ENCODE measurements around the gene CYLD. TPM values are rescaled to one million over a fixed set of nuclear protein-coding genes. Genes with fewer than 3 reads are reported as not detected.

Gene CYLD
- total and polyA plus RNA-seq, 2 experiments from 2014 or later = 13.6 to 16.1 TPM

DNA sequence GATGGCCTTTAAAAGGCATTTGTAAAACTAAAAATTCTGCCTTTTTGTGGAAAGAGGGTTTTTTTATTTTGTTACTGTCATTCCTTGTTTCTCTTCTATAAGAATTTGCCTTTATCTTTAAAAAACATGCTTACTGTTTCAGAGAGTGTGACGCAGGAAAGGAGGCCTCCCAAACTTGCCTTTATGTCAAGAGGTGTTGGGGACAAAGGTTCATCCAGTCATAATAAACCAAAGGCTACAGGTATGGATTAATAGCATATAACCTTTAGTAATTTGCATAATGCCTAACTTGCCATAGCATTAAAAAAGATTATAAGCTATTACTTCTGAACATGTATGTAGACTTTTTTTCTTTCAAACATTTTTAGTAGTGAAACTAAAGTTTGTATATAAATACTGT is 34.2 kb downstream of the CYLD start:
- Histone ChIP-seq H3K4me3 (no peak overlapping the region), H3K27me3 (no peaks in the 10 kb centered on the region), H3K9me3 (ENCODE audit: low read depth) (peaks cover 4% of the 10 kb centered on the region), H3K36me3 (no peaks in the 10 kb centered on the region), H3K4me1 (ENCODE audit: low read depth) (no peaks in the 10 kb centered on the region), H3K27ac (no peak overlapping the region)
- no peak for DNase-seq (ENCODE audit: low read depth in 1 of 2, low spot score in 1 of 2)
- TF ChIP-seq, protein P1, sequence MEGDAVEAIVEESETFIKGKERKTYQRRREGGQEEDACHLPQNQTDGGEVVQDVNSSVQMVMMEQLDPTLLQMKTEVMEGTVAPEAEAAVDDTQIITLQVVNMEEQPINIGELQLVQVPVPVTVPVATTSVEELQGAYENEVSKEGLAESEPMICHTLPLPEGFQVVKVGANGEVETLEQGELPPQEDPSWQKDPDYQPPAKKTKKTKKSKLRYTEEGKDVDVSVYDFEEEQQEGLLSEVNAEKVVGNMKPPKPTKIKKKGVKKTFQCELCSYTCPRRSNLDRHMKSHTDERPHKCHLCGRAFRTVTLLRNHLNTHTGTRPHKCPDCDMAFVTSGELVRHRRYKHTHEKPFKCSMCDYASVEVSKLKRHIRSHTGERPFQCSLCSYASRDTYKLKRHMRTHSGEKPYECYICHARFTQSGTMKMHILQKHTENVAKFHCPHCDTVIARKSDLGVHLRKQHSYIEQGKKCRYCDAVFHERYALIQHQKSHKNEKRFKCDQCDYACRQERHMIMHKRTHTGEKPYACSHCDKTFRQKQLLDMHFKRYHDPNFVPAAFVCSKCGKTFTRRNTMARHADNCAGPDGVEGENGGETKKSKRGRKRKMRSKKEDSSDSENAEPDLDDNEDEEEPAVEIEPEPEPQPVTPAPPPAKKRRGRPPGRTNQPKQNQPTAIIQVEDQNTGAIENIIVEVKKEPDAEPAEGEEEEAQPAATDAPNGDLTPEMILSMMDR (IDR thresholded peaks at IDR 0.05; ENCODE audit: low read depth, low read length) = no peak

- H3K27ac ChIP-seq = no peak overlapping the region
- no peak for DNase-seq (ENCODE audit: low read depth in 1 of 2, low spot score in 1 of 2)
- H3K9me3 ChIP-seq (ENCODE audit: low read depth) = no peaks in the 10 kb centered on the region
- H3K4me3 ChIP-seq = no peak overlapping the region
- no peaks in the 10 kb centered on the region for H3K36me3 ChIP-seq
- no peaks in the 10 kb centered on the region for H3K27me3 ChIP-seq
- H3K4me1 ChIP-seq (ENCODE audit: low read depth) = no peaks in the 10 kb centered on the region
- TF ChIP-seq, protein P1 (IDR thresholded peaks at IDR 0.05; ENCODE audit: low read depth, low read length) = no peak
Measured at GRCh38 chr16:50778284-50779163, 36.6 kb downstream of the CYLD start.

DNA sequence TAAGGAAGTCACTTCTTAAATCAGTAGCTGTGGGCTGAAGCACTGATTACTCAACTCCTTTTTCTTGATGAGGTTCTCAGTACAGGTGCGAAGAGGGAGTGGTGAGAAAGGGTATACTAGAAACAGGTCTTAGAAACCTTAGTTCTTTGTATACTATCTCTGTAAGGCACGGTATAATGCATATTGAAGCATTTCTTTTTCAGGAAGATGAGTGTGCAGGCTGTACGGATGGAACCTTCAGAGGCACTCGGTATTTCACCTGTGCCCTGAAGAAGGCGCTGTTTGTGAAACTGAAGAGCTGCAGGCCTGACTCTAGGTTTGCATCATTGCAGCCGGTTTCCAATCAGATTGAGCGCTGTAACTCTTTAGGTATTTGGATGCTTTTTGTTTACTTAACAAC is 39.2 kb downstream of the CYLD start:
- no peak for DNase-seq (ENCODE audit: low read depth in 1 of 2, low spot score in 1 of 2)
- no peaks in the 10 kb centered on the region for H3K9me3 ChIP-seq (ENCODE audit: low read depth)
- H3K27me3 ChIP-seq = no peaks in the 10 kb centered on the region

GRCh38 chr16:50781518-50781917 is 39.6 kb downstream of the CYLD start:
- no peak for DNase-seq (ENCODE audit: low read depth in 1 of 2, low spot score in 1 of 2)
- Histone ChIP-seq H3K36me3 (peaks cover 6% of the 10 kb centered on the region), H3K9me3 (ENCODE audit: low read depth) (no peaks in the 10 kb centered on the region), H3K4me1 (ENCODE audit: low read depth) (no peaks in the 10 kb centered on the region), H3K27ac (no peak overlapping the region), H3K27me3 (no peaks in the 10 kb centered on the region), H3K4me3 (no peak overlapping the region)
- TF ChIP-seq, protein P1 (IDR thresholded peaks at IDR 0.05; ENCODE audit: low read depth, low read length) = no peak

More for the DNA sequence above, 39.2 kb downstream of the CYLD start:
- H3K4me3 ChIP-seq = no peak overlapping the region
- TF ChIP-seq, protein P1 (IDR thresholded peaks at IDR 0.05; ENCODE audit: low read depth, low read length) = no peak
- H3K36me3 ChIP-seq = peaks cover 6% of the 10 kb centered on the region
- no peaks in the 10 kb centered on the region for H3K4me1 ChIP-seq (ENCODE audit: low read depth)
- H3K27ac ChIP-seq = no peak overlapping the region

DNA sequence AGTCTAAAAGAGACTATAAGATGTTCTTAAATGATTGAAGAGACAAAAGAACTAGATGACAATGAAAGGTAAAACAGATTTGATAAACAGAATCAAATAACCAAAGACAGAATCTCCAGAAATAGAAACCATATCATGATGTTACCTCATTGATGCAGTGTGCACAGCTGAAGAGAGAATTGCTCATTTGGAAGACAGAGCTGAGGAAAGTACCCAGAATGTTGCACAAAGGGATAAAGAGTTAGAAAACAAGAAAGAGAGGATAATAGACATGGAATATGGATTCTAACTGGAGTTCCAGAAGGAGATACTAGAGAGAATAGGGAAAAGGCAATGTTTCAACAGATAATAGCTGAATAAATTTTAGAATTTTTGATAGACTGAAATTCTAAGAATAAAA is 47.9 kb downstream of the CYLD start:
- TF ChIP-seq, protein P1 (IDR thresholded peaks at IDR 0.05; ENCODE audit: low read depth, low read length) = no peak
- Histone ChIP-seq H3K4me3 (no peak overlapping the region), H3K27ac (no peak overlapping the region), H3K9me3 (ENCODE audit: low read depth) (peaks cover 3% of the 10 kb centered on the region), H3K36me3 (peaks cover 9% of the 10 kb centered on the region), H3K4me1 (ENCODE audit: low read depth) (no peaks in the 10 kb centered on the region), H3K27me3 (no peaks in the 10 kb centered on the region)
- DNase-seq (ENCODE audit: low read depth in 1 of 2, low spot score in 1 of 2) = no peak

Data from cardiac muscle cell (in vitro differentiated cells and primary cell).